Left ventricle myocardium inferior (tissue), 1 donor: ENCODE results near the gene MEA1. TPM values are rescaled to one million over a fixed set of nuclear protein-coding genes. Genes with fewer than 3 reads are reported as not detected.

Experiments
- DNase-seq: peaks from one replicate; pipeline ENCODE4 v3.0.0-alpha.2; 2020
- H3K27ac ChIP-seq: fragments of 200-600 bp; replicated peaks from 2 replicates; pipeline ENCODE4 v1.8.0; 2021
- H3K27me3 ChIP-seq: fragments of 200-600 bp; 2 replicates; pipeline ENCODE4 v1.8.0; 2021; ENCODE audit warnings: low read depth
- H3K36me3 ChIP-seq: fragments of 200-600 bp; 2 replicates; pipeline ENCODE4 v1.8.0; 2021
- H3K4me1 ChIP-seq: fragments of 200-600 bp; 2 replicates; pipeline ENCODE4 v1.8.0; 2021
- H3K4me3 ChIP-seq: fragments of 200-600 bp; 2 replicates; pipeline ENCODE4 v1.8.0; 2021; ENCODE audit warnings: mild to moderate bottlenecking, moderate library complexity
- H3K9me3 ChIP-seq: fragments of 200-600 bp; replicated peaks from 2 replicates; pipeline ENCODE4 v1.8.0; 2021
- CTCF ChIP-seq: fragments of 200-600 bp; IDR thresholded peaks from 2 replicates; pipeline ENCODE4 v1.8.0; 2021; ENCODE audit warnings: antibody characterized with exemption, mild to moderate bottlenecking, borderline replicate concordance
- intact Hi-C: fragments of 100-400 bp; cut with micrococcal nuclease; formaldehyde crosslinking; loops from one replicate; pipeline ENCODE4 v1.11.0; 2022
- total RNA-seq: library from RNA; stranded (reverse); fragmentation: NEBNext Ultra II Directional; extraction: Animal tissue kit (Norgen Biotek cat#: 25700); gene quantifications from one replicate; pipeline ENCODE4 v1.2.1, GENCODE V29; 2021
- donor health status: DM: no; HTN: yes; CAD: no; lungs with severe emphysema.

The MEA1 gene
- total RNA-seq, 1 donor from 2014 or later, result 32.6 TPM

- no peak for DNase-seq
- Histone ChIP-seq H3K4me1 (peaks cover 38% of the 10 kb centered on the region), H3K9me3 (no peaks in the 10 kb centered on the region), H3K27ac (no peak overlapping the region), H3K36me3 (peaks cover 31% of the 10 kb centered on the region), H3K4me3 (no peak overlapping the region), H3K27me3 (no peaks in the 10 kb centered on the region)
- no peak for TF ChIP-seq CTCF
- intact Hi-C loops, result no loop called here
These were observed 39.8 kb downstream of the MEA1 start for GRCh38 chr6:42973926-42974325.

GRCh38 chr6:42971746-42972327 is 41.9 kb downstream of the MEA1 start:
- Histone ChIP-seq H3K36me3 (peaks cover 47% of the 10 kb centered on the region), H3K27ac (no peak overlapping the region), H3K4me3 (no peak overlapping the region), H3K9me3 (no peaks in the 10 kb centered on the region), H3K4me1 (peaks cover 17% of the 10 kb centered on the region), H3K27me3 (no peaks in the 10 kb centered on the region)
- intact Hi-C loops, result no loop called here
- no peak for TF ChIP-seq CTCF
- no peak for DNase-seq

GRCh38 chr6:42970871-42971612 is 42.7 kb downstream of the MEA1 start:
- H3K9me3 ChIP-seq, result no peaks in the 10 kb centered on the region
- no peak for DNase-seq
- H3K27me3 ChIP-seq, result no peaks in the 10 kb centered on the region
- intact Hi-C loops, result no loop called here
- peaks cover 11% of the 10 kb centered on the region for H3K4me1 ChIP-seq
- H3K27ac ChIP-seq, result no peak overlapping the region
- peaks cover 54% of the 10 kb centered on the region for H3K36me3 ChIP-seq
- H3K4me3 ChIP-seq, result no peak overlapping the region
- no peak for TF ChIP-seq CTCF

- intact Hi-C loops, result no loop called here
- Histone ChIP-seq H3K36me3 (peaks cover 65% of the 10 kb centered on the region), H3K27ac (no peak overlapping the region), H3K27me3 (no peaks in the 10 kb centered on the region), H3K4me3 (no peak overlapping the region), H3K9me3 (no peaks in the 10 kb centered on the region), H3K4me1 (peaks cover 11% of the 10 kb centered on the region)
- TF ChIP-seq CTCF, result no peak
- DNase-seq, result no peak
These were observed 43.8 kb downstream of the MEA1 start for GRCh38 chr6:42969934-42970333.

- no peaks in the 10 kb centered on the region for H3K27me3 ChIP-seq
- no peak overlapping the region for H3K27ac ChIP-seq
- peaks cover 67% of the 10 kb centered on the region for H3K36me3 ChIP-seq
- intact Hi-C loops, result no loop called here
- no peaks in the 10 kb centered on the region for H3K9me3 ChIP-seq
- no peak for DNase-seq
- H3K4me1 ChIP-seq, result peaks cover 11% of the 10 kb centered on the region
- TF ChIP-seq CTCF, result no peak
- no peak overlapping the region for H3K4me3 ChIP-seq
These were observed 44.3 kb downstream of the MEA1 start for GRCh38 chr6:42969431-42969830.
